ENCODE results near the gene HACD2.

GRCh38 chr3:123522320-123523022, 62.4 kb downstream of the HACD2 start:
- TF ChIP-seq CTCF (IDR thresholded peaks at IDR 0.05): no peak
- no peak for TF ChIP-seq ZFX (IDR thresholded peaks at IDR 0.05; ENCODE audit: borderline replicate concordance)
